ENCODE measurements around the gene AGBL4.
"Not testable (repeated sequence)": the region's sequence is repeated elsewhere in the genome, so short reads cannot be mapped to it uniquely, and the experiment has no call there.

Gene AGBL4

DNA sequence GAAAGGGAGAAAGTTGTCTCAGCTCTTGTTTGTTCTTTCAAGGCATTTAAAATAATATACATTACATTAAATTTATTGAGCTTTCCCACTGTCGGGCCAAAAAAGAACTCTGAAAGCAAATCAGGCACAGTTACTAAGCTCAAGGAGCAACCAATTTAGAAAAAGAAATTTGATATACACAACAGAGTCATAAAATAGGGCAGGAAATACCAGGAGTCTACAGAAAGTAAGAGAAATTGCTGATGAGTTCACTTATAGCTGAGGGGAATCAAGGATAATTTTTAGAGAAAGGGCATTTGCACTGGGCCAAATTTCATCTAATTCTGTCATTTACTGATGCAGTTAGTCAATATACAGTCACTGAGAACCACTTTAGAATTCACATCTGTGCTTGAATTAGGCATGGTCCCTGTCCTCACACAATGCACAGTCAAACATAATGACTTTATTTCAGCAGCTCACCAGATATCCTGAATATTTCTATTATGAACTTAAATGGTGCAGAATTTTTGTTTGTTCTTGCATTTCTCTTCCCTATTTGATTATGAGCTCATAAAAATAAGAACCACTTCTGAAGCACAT is 997.4 kb downstream of the AGBL4 start:
- no peaks in the 10 kb centered on the region for H3K27me3 ChIP-seq
- intact Hi-C loops (cut with DNase I; ENCODE audit: low total_unique reads), result no loop called here
- H3K36me3 ChIP-seq, result no peaks in the 10 kb centered on the region
- no peak overlapping the region for H3K4me3 ChIP-seq
- no peak overlapping the region for H3K27ac ChIP-seq
- no peaks in the 10 kb centered on the region for H3K9me3 ChIP-seq
- TF ChIP-seq, protein P1, sequence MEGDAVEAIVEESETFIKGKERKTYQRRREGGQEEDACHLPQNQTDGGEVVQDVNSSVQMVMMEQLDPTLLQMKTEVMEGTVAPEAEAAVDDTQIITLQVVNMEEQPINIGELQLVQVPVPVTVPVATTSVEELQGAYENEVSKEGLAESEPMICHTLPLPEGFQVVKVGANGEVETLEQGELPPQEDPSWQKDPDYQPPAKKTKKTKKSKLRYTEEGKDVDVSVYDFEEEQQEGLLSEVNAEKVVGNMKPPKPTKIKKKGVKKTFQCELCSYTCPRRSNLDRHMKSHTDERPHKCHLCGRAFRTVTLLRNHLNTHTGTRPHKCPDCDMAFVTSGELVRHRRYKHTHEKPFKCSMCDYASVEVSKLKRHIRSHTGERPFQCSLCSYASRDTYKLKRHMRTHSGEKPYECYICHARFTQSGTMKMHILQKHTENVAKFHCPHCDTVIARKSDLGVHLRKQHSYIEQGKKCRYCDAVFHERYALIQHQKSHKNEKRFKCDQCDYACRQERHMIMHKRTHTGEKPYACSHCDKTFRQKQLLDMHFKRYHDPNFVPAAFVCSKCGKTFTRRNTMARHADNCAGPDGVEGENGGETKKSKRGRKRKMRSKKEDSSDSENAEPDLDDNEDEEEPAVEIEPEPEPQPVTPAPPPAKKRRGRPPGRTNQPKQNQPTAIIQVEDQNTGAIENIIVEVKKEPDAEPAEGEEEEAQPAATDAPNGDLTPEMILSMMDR (IDR thresholded peaks at IDR 0.05), result no peak
- no peaks in the 10 kb centered on the region for H3K4me1 ChIP-seq
- DNase-seq, result no peak

DNA sequence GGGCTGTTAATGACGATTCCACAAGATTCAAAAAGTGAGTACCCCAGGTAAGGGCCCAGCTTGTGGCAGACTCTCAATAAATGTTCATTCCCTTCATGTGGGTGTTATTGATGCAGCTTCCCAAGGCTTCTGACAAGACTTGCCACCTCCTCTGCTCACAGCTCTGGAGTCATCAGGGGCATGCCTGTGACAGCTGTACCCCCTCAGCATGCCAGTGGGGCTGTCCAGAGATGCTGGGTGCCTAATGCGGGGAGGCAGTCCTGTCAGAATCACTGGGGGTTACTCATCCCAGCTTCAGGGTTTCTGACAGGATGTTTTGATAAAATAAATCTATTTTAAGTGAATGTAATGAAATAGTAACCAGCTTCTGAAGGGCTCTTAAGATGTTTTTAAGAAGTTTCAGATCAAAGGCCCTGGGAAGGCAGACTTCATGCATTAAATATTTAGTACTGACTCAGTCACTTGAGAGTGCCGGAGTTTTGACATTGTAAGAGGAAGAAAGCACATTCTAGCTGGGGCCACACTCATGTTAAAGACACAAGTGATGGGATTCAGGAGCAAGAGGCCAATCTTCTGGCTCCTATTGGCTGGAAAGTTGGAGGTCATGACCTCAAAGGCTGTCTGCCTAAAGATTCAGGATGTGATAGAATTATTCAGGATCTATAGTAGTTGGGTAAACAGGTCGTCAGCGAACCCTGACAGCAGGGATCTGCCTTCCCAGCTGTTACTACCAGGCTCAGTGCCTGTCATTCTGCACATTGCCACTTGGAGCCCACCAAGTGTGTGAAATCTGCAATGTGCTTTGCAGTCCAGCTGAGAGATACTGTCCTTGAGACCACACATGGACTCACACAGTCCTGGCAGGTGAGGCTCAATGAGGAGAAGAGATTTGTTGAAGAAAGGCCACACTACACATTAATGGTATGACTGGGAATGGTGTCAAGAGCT is 1007.5 kb downstream of the AGBL4 start:
- TF ChIP-seq, protein P1 (IDR thresholded peaks at IDR 0.05), result no peak
- no peaks in the 10 kb centered on the region for H3K36me3 ChIP-seq
- no peak overlapping the region for H3K4me3 ChIP-seq
- DNase-seq, result no peak
- no peaks in the 10 kb centered on the region for H3K27me3 ChIP-seq
- no peaks in the 10 kb centered on the region for H3K4me1 ChIP-seq
- no peaks in the 10 kb centered on the region for H3K9me3 ChIP-seq
- no peak overlapping the region for H3K27ac ChIP-seq
- intact Hi-C loops (cut with DNase I; ENCODE audit: low total_unique reads), result no loop called here

DNA sequence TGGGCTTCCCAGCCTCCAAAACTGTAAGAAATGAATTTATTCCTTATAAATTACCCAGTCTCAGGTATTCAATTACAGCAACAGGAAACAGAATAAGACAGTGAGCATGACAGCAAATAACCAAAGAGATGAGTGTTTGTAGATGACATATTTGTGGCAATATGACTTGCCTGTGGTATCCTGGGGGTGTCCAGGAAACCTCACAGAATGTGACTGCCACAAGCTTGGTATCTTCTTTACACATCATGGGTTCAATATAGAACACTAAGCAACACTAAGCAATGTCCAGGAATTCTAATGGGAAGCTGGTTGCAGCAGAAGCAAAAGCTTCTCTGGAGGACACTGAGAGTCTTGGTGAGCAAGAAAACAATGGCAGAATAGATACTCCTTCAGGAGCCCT is 1010.7 kb downstream of the AGBL4 start:
- no peaks in the 10 kb centered on the region for H3K27me3 ChIP-seq
- no peaks in the 10 kb centered on the region for H3K9me3 ChIP-seq
- H3K27ac ChIP-seq, result no peak overlapping the region
- TF ChIP-seq, protein P1 (IDR thresholded peaks at IDR 0.05), result no peak
- H3K4me3 ChIP-seq, result no peak overlapping the region
- intact Hi-C loops (cut with DNase I; ENCODE audit: low total_unique reads), result no loop called here
- DNase-seq, result no peak
- H3K36me3 ChIP-seq, result no peaks in the 10 kb centered on the region
- H3K4me1 ChIP-seq, result no peaks in the 10 kb centered on the region

DNA sequence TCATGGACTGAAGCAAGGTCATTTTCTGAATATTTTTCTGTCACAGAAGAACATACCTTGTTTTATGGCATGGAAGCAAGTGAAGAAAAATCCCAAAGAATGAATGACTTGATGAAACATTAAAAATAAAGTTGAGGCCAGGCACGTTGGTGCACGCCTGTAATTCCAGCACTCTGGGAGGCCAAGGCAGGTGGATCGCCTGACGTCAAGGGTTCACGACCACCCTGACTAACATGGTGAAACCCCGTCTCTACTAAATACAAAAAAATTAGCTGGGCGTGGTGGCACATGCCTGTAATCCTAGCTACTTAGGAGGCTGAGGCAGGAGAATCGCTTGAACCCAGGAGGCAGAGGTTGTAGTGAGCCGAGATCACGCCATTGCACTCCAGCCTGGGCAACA is 1020.8 kb downstream of the AGBL4 start:
- H3K27me3 ChIP-seq; intact Hi-C loops (cut with DNase I; ENCODE audit: low total_unique reads); H3K4me1 ChIP-seq; H3K4me3 ChIP-seq; H3K9me3 ChIP-seq; H3K36me3 ChIP-seq; H3K27ac ChIP-seq; DNase-seq: not testable (repeated sequence)

DNA sequence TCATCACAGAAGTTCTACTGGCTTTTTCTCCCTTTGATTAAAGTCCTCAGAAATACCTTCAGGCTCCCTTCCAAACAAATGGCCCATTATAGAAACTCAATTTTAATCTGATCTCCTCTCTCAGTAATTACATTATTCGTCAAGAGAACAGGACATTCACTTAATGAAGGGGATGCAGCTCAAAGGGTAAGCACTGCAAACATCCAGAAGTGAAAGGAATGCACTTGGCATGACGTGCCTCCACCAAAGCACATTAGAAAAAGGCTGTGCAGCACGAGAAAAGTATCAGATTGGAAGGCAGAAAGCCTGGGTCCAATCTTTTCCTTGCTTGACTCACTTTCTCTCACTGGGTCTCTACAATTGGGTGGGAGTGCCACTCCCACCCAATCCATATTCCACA is 1024.4 kb downstream of the AGBL4 start:
- DNase-seq, result no peak
- intact Hi-C loops (cut with DNase I; ENCODE audit: low total_unique reads), result no loop called here
- Histone ChIP-seq H3K36me3 (no peaks in the 10 kb centered on the region), H3K4me3 (no peak overlapping the region), H3K4me1 (no peaks in the 10 kb centered on the region), H3K27me3 (no peaks in the 10 kb centered on the region), H3K27ac (no peak overlapping the region), H3K9me3 (no peaks in the 10 kb centered on the region)
- TF ChIP-seq, protein P1 (IDR thresholded peaks at IDR 0.05), result no peak

DNA sequence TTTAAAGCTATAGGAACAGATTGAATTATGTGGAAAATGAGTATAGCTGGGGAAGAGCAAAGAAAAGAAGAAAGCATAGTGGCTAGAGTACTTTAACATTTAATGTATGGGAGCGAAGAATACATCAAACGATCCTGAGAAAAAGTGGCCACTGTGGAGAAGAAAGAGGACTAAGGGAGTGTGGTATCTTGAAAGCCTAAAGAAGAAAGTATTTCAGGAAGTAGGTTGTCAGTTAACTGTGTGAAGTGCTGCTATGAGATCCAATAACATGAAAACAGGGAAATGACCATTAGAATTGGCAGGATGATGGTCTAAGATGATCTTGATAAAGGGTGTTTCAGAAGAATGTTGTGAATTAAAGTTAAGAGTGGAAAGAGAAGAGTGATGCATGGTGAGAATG is 1027.4 kb downstream of the AGBL4 start:
- H3K9me3 ChIP-seq, result peaks cover 0 to 8% (median 0%) of the 10 kb centered on the region in 3 donors
- TF ChIP-seq, protein P1 (IDR thresholded peaks at IDR 0.05), result no peak
- no peaks in the 10 kb centered on the region for H3K27me3 ChIP-seq
- DNase-seq, result no peak
- H3K27ac ChIP-seq, result no peak overlapping the region
- intact Hi-C loops (cut with DNase I; ENCODE audit: low total_unique reads), result no loop called here
- no peaks in the 10 kb centered on the region for H3K36me3 ChIP-seq
- no peaks in the 10 kb centered on the region for H3K4me1 ChIP-seq
- H3K4me3 ChIP-seq, result no peak overlapping the region
